NCI-H226 (cell line): ENCODE data around the gene ZNF579.
"Not testable (repeated sequence)": the region's sequence is repeated elsewhere in the genome, so short reads cannot be mapped to it uniquely, and the experiment has no call there.

Source experiments
- DNase-seq: peaks from one replicate; pipeline ENCODE4 v3.0.0-alpha.2; 2015

ZNF579 gene

GRCh38 chr19:55536951-55537740, 43.5 kb downstream of the ZNF579 start, which contains the start of gene SBK2:
TSS of gene SBK2 (minus strand) at chr19:55537133. CDS start at chr19:55536294, 839 bp downstream.
- DNase-seq = peak; percentile 66

GRCh38 chr19:55536366-55536765, 44.3 kb downstream of the ZNF579 start:
- peak; percentile 42 for DNase-seq

GRCh38 chr19:55535965-55536350, 44.7 kb downstream of the ZNF579 start:
- no peak for DNase-seq

GRCh38 chr19:55535173-55535964, 45.3 kb downstream of the ZNF579 start:
- no peak for DNase-seq

- DNase-seq = not testable (repeated sequence)
Observed at GRCh38 chr19:55534280-55534679, 46.4 kb downstream of the ZNF579 start.

- no peak for DNase-seq
Observed at GRCh38 chr19:55530996-55531395, 49.7 kb downstream of the ZNF579 start.

- no peak for DNase-seq
Observed at GRCh38 chr19:55529636-55530234, 50.9 kb downstream of the ZNF579 start.

GRCh38 chr19:55528030-55528803, 52.4 kb downstream of the ZNF579 start:
- DNase-seq = no peak

GRCh38 chr19:55527197-55528029, 53.2 kb downstream of the ZNF579 start:
- DNase-seq = no peak
